HG03097 (cell line): ENCODE measurements around the gene GGACT.

Experiments used
- ATAC-seq: cut with Tn5 transposase; IDR thresholded peaks from one replicate; pipeline ENCODE4 v1.9.1; 2021; ENCODE audit not compliant: unreplicated experiment, low FRiP score

Gene GGACT

GRCh38 chr13:100490692-100491091, 97.9 kb downstream of the GGACT start:
- no peak for ATAC-seq

GRCh38 chr13:100485265-100485664, 103.3 kb downstream of the GGACT start:
- ATAC-seq = no peak

- ATAC-seq = no peak
These were observed 103.9 kb downstream of the GGACT start for GRCh38 chr13:100484702-100485101.

GRCh38 chr13:100483841-100484381, 104.7 kb downstream of the GGACT start:
- ATAC-seq = no peak

- no peak for ATAC-seq
These were observed 105.5 kb downstream of the GGACT start for GRCh38 chr13:100483139-100483538.

- ATAC-seq = no peak
These were observed 107.9 kb downstream of the GGACT start for GRCh38 chr13:100480676-100481075.
